K562 (cell line): ENCODE data around the gene ZSCAN26. TPM values are rescaled to one million over a fixed set of nuclear protein-coding genes. Genes with fewer than 3 reads are reported as not detected.

ENCODE experiments used
- ATAC-seq: fragments of 200-7000 bp; cut with Tn5 transposase; 3 replicates; pipeline ENCODE4 v1.9.1; 2020; ENCODE audit warnings: moderate library complexity
- BruUV-seq: library from RNA; stranded (reverse); fragments of 400-500 nt; replicated peaks from 2 replicates; lab custom pipeline; 2021; lab: Mats Ljungman, UMichigan
- CTCF ChIA-PET: fragments of 300-600 bp; formaldehyde crosslinking; extraction: SDS; loops from one replicate; lab custom pipeline; 2021; ENCODE audit warnings: low intra/inter-chr PET ratio; lab: Yijun Ruan, JAX
- POLR2A ChIA-PET: fragments of 300-600, 350-650 bp; sonication (Branson Sonifier 250); formaldehyde crosslinking; extraction: SDS; loops from one replicate; lab custom pipeline; 2021; ENCODE audit warnings: antibody characterized with exemption, inconsistent platforms; lab: Yijun Ruan, JAX
- DNase-seq, 4 experiments: peaks; one replicate each; pipeline versions ENCODE4 v3.0.0 to v3.0.0-alpha.2; 2011 to 2018; ENCODE audit warnings: low spot score in 3 of 4, mixed read lengths in 3 of 4; ENCODE audit errors: extremely low read depth in 1 of 4
- FAIRE-seq: peaks from 2 replicates; lab custom pipeline; 2011; peaks lifted over from hg19 to GRCh38; lab: Jason Lieb, UNC
- H2AFZ ChIP-seq: 2 replicates; pipeline ENCODE4 v1.6.0; 2011; ENCODE audit warnings: low read depth, low read length, control low read depth, inconsistent platforms
- H3K27ac ChIP-seq: fragments of 200-600 bp; 3 replicates; pipeline ENCODE4 v1.8.0; 2011; ENCODE audit warnings: low read depth, mild to moderate bottlenecking, control low read depth, inconsistent platforms, low read length, moderate library complexity, mixed read lengths; ENCODE audit errors: extremely low read depth
- H3K27me3 ChIP-seq, 2 experiments: fragments of 300-600 bp in 1 of 2; 2 replicates in 1 of 2; 3 replicates in 1 of 2; pipeline versions ENCODE4 v1.6.0 to v1.8.0; 2011; ENCODE audit warnings: inconsistent platforms in 2 of 2, low read length in 2 of 2, mild to moderate bottlenecking in 1 of 2, mixed read lengths in 1 of 2, moderate library complexity in 1 of 2; ENCODE audit not compliant: control insufficient read depth in 2 of 2, insufficient read depth in 2 of 2
- H3K36me3 ChIP-seq: fragments of 300-600 bp; 3 replicates; pipeline ENCODE4 v1.8.0; 2011; ENCODE audit warnings: mild to moderate bottlenecking, low read length, inconsistent platforms; ENCODE audit not compliant: control insufficient read depth, insufficient read depth
- H3K4me1 ChIP-seq, 2 experiments: fragments of 200-600 bp in 1 of 2; replicated peaks in 1 of 2; 2 replicates in 1 of 2; 3 replicates in 1 of 2; pipeline versions ENCODE4 v1.5.1 to v1.8.0; 2011; ENCODE audit warnings: inconsistent platforms in 2 of 2, low read length in 2 of 2, mild to moderate bottlenecking in 1 of 2, mixed read lengths in 1 of 2, moderate library complexity in 1 of 2; ENCODE audit not compliant: control insufficient read depth in 2 of 2, insufficient read depth in 2 of 2
- H3K4me2 ChIP-seq: 2 replicates; pipeline ENCODE4 v1.6.1; 2011; ENCODE audit warnings: low read length, control low read depth, inconsistent platforms, mixed read lengths; ENCODE audit not compliant: insufficient read depth
- H3K4me3 ChIP-seq: fragments of 200-600 bp; sonication (generic), shearing (Covaris generic); 2 replicates; pipeline ENCODE4 v1.5.1; 2016; ENCODE audit warnings: control low read depth, inconsistent platforms
- H3K79me2 ChIP-seq: fragments of 200-600 bp; 3 replicates; pipeline ENCODE4 v1.8.0; 2011; ENCODE audit warnings: low read length, inconsistent platforms; ENCODE audit not compliant: control insufficient read depth, insufficient read depth
- H3K9ac ChIP-seq, 2 experiments: 2 replicates each; pipeline versions ENCODE4 v1.6.0 to v1.6.1; 2011; ENCODE audit warnings: low read depth in 2 of 2, low read length in 2 of 2, control low read depth in 1 of 2, inconsistent platforms in 1 of 2, mild to moderate bottlenecking in 1 of 2, mixed read lengths in 1 of 2; ENCODE audit not compliant: insufficient read depth in 1 of 2
- H3K9me1 ChIP-seq: one replicate; pipeline ENCODE4 v1.6.0; 2011; ENCODE audit warnings: inconsistent platforms, mild to moderate bottlenecking, low read length, moderate library complexity; ENCODE audit not compliant: control insufficient read depth, insufficient read depth
- H3K9me3 ChIP-seq: replicated peaks from 2 replicates; pipeline ENCODE4 v1.5.1; 2011; ENCODE audit warnings: low read depth, low read length, inconsistent platforms; ENCODE audit not compliant: control insufficient read depth, insufficient read depth
- H4K20me1 ChIP-seq: replicated peaks from 2 replicates; pipeline ENCODE4 v1.6.1; 2011; ENCODE audit warnings: low read length, inconsistent platforms, mixed read lengths; ENCODE audit not compliant: control insufficient read depth, insufficient read depth
- E2F8 ChIP-seq: fragments of 450-650 bp; IDR thresholded peaks from 2 replicates; pipeline ENCODE4 v1.7.1; 2018; ENCODE audit warnings: mild to moderate bottlenecking, low read depth; ENCODE audit not compliant: partially characterized antibody
- EZH2 ChIP-seq: IDR thresholded peaks from 2 replicates; pipeline ENCODE4 v1.6.1; 2012; ENCODE audit warnings: low read depth, mild to moderate bottlenecking, inconsistent platforms, low read length, borderline replicate concordance
- FOXA3 ChIP-seq, 2 experiments: fragments of 450-650 bp in 1 of 2; sonication (generic) in 1 of 2; formaldehyde crosslinking; IDR thresholded peaks in 1 of 2; conservative IDR thresholded peaks in 1 of 2; 2 replicates each; pipeline versions ENCODE4 v1.4.0 to v1.8.0; 2020 to 2022; ENCODE audit warnings: mild to moderate bottlenecking in 2 of 2, missing genetic modification reagents in 1 of 2
- FUS ChIP-seq: fragments of 200-400 bp; formaldehyde crosslinking; optimal IDR thresholded peaks from 2 replicates; pipeline ENCODE3; 2017; ENCODE audit warnings: low read depth, low read length
- HMG20B ChIP-seq: fragments of 250-450 bp; sonication (Bioruptor Pico); IDR thresholded peaks from 2 replicates; pipeline ENCODE4 v1.5.0; 2021; ENCODE audit warnings: mild to moderate bottlenecking
- HOXB6 ChIP-seq: fragments of 250-450 bp; sonication (Bioruptor Pico); IDR thresholded peaks from 2 replicates; pipeline ENCODE4 v1.5.1; 2022; ENCODE audit warnings: mild to moderate bottlenecking, borderline replicate concordance
- TRIM28 ChIP-seq: fragments of 450-650 bp; IDR thresholded peaks from 2 replicates; pipeline ENCODE4 v1.6.1; 2017
- ZSCAN29 ChIP-seq: fragments of 450-650 bp; IDR thresholded peaks from 2 replicates; pipeline ENCODE4 v1.6.1; 2017
- WGBS: fragments of 100-300 bp; shearing (Covaris generic); methylation state at CpG from one replicate; pipeline ENCODE4 v1.1.6; 2016; ENCODE audit warnings: low coverage, mixed read lengths; ENCODE audit not compliant: insufficient coverage; ENCODE audit errors: missing lambda C conversion rate; 5-methylcytosine and 5-hydroxymethylcytosine counted together
- in situ Hi-C: fragments of 300-500 bp; cut with MboI; formaldehyde crosslinking; loops from 4 replicates; pipeline ENCODE4 v1.15.0; 2018; ENCODE audit warnings: inconsistent platforms, mixed read lengths
- intact Hi-C: fragments of 100-400 bp; cut with micrococcal nuclease; formaldehyde crosslinking; loops from 2 replicates; pipeline ENCODE4 v1.14.2; 2022
- polyA plus RNA-seq, 8 experiments: library from polyadenylated mRNA; depleted of rRNA in 4 of 8; stranded (reverse) in 5 of 8; unstranded in 3 of 8; fragments of >200 nt; fragmentation: Nextera tagmentation in 2 of 8; fragmentation: Illumina TruSeq in 1 of 8; extraction: Ambion mirVana in 2 of 8; extraction: Trizol in 1 of 8; gene quantifications; 2 replicates each; pipeline versions ENCODE4 v1.2.1 to v1.2.3, GENCODE V29; 2011 to 2014; ENCODE audit warnings: inconsistent platforms in 1 of 8, missing spikeins in 1 of 8
- total RNA-seq, 7 experiments: library from RNA; depleted of rRNA in 6 of 7; stranded (reverse); fragments of >200 nt in 6 of 7; fragmentation: Illumina TruSeq in 2 of 7; extraction: Trizol in 2 of 7; gene quantifications; 2 replicates each; pipeline versions ENCODE4 v1.2.1 to v1.2.3, GENCODE V29; 2011 to 2021; ENCODE audit warnings: low replicate concordance in 1 of 7
- TF ChIP-seq, protein P1 (sequence below): fragments of 200-800 bp; sonication (Bioruptor generic); IDR thresholded peaks from 2 replicates; pipeline ENCODE4 v1.6.1; 2016; ENCODE audit warnings: missing genetic modification characterization, missing compliant biosample characterization
- TF ChIP-seq, protein P2 (sequence below): fragments of 250-450 bp; sonication (Bioruptor Pico); IDR thresholded peaks from 2 replicates; pipeline ENCODE4 v1.4.0; 2020; ENCODE audit warnings: mild to moderate bottlenecking, moderate library complexity

Gene ZSCAN26
- total and polyA plus RNA-seq, 9 of the 15 experiments (the other 6 are each of a cell fraction or from before 2014, with no cell fraction given), result 5.9 to 14.2 (median 10.5) TPM

GRCh38 chr6:28323813-28324424 is 57.0 kb downstream of the ZSCAN26 start (continued):
- TF ChIP-seq, protein P1, sequence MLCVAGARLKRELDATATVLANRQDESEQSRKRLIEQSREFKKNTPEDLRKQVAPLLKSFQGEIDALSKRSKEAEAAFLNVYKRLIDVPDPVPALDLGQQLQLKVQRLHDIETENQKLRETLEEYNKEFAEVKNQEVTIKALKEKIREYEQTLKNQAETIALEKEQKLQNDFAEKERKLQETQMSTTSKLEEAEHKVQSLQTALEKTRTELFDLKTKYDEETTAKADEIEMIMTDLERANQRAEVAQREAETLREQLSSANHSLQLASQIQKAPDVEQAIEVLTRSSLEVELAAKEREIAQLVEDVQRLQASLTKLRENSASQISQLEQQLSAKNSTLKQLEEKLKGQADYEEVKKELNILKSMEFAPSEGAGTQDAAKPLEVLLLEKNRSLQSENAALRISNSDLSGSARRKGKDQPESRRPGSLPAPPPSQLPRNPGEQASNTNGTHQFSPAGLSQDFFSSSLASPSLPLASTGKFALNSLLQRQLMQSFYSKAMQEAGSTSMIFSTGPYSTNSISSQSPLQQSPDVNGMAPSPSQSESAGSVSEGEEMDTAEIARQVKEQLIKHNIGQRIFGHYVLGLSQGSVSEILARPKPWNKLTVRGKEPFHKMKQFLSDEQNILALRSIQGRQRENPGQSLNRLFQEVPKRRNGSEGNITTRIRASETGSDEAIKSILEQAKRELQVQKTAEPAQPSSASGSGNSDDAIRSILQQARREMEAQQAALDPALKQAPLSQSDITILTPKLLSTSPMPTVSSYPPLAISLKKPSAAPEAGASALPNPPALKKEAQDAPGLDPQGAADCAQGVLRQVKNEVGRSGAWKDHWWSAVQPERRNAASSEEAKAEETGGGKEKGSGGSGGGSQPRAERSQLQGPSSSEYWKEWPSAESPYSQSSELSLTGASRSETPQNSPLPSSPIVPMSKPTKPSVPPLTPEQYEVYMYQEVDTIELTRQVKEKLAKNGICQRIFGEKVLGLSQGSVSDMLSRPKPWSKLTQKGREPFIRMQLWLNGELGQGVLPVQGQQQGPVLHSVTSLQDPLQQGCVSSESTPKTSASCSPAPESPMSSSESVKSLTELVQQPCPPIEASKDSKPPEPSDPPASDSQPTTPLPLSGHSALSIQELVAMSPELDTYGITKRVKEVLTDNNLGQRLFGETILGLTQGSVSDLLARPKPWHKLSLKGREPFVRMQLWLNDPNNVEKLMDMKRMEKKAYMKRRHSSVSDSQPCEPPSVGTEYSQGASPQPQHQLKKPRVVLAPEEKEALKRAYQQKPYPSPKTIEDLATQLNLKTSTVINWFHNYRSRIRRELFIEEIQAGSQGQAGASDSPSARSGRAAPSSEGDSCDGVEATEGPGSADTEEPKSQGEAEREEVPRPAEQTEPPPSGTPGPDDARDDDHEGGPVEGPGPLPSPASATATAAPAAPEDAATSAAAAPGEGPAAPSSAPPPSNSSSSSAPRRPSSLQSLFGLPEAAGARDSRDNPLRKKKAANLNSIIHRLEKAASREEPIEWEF (CRISPR knock-in tag), result no peak

GRCh38 chr6:28326371-28326948 is 59.5 kb downstream of the ZSCAN26 start:
- FAIRE-seq (no peak), ATAC-seq (no peak), DNase-seq (no peak)
- Histone ChIP-seq H2AFZ (no peak overlapping the region), H3K4me1 (peaks cover 0 to 4% of the 10 kb centered on the region in 2 experiments; a peak in 1 of 5 replicates), H3K4me3 (no peak overlapping the region), H3K27ac (no peak overlapping the region), H3K9me3 (peaks cover 12% of the 10 kb centered on the region), H4K20me1 (no peaks in the 10 kb centered on the region), H3K27me3 (no peaks in the 10 kb centered on the region), H3K79me2 (no peaks in the 10 kb centered on the region), H3K4me2 (no peak overlapping the region), H3K9ac (no peak overlapping the region), H3K36me3 (peaks cover 16% of the 10 kb centered on the region), H3K9me1 (no peaks in the 10 kb centered on the region)
- BruUV-seq, result no TSS peak
- POLR2A ChIA-PET, result interaction anchor here (1.4 kb wide), 1 partner anchor 10 kb away, joined by 7 read pairs; the partner anchor contains the start of gene ZSCAN31
- in situ Hi-C loops (no loop called here), intact Hi-C loops (no loop called here)
- CTCF ChIA-PET, result no interaction called here
- 73% methylated on average over 7 of the region's 7 CpGs for WGBS
- peak; percentile 100 for TF ChIP-seq TRIM28
- TF ChIP-seq FOXA3 (CRISPR knock-in tag; conservative IDR thresholded peaks at IDR 0.05 in 1 of 2, IDR thresholded peaks at IDR 0.05 in 1 of 2), result no peak
- TF ChIP-seq ZSCAN29, result no peak
- TF ChIP-seq E2F8, result no peak
- TF ChIP-seq FUS, result no peak
- TF ChIP-seq HMG20B, result no peak
- TF ChIP-seq, protein P2, sequence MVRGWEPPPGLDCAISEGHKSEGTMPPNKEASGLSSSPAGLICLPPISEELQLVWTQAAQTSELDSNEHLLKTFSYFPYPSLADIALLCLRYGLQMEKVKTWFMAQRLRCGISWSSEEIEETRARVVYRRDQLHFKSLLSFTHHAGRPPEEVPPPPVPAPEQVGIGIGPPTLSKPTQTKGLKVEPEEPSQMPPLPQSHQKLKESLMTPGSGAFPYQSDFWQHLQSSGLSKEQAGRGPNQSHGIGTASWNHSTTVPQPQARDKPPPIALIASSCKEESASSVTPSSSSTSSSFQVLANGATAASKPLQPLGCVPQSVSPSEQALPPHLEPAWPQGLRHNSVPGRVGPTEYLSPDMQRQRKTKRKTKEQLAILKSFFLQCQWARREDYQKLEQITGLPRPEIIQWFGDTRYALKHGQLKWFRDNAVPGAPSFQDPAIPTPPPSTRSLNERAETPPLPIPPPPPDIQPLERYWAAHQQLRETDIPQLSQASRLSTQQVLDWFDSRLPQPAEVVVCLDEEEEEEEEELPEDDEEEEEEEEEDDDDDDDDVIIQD, result no peak
- TF ChIP-seq HOXB6 (CRISPR knock-in tag), result no peak
- no peak for TF ChIP-seq EZH2
